Left ventricle myocardium superior (tissue), 1 donor: ENCODE results near the gene CHD3. TPM values are rescaled to one million over a fixed set of nuclear protein-coding genes. Genes with fewer than 3 reads are reported as not detected.

ENCODE experiments used
- ATAC-seq: fragments of 200-7000 bp; cut with Tn5 transposase; one replicate; pipeline ENCODE4 v1.9.1; 2020; ENCODE audit warnings: mild to moderate bottlenecking, moderate library complexity
- DNase-seq: peaks from one replicate; pipeline ENCODE4 v3.0.0-alpha.2; 2020
- intact Hi-C: fragments of 100-400 bp; cut with micrococcal nuclease; formaldehyde crosslinking; loops from one replicate; pipeline ENCODE4 v1.11.0; 2022
- total RNA-seq: library from RNA; stranded (reverse); fragmentation: NEBNext Ultra II Directional; extraction: Animal tissue kit (Norgen Biotek cat#: 25700); gene quantifications from one replicate; pipeline ENCODE4 v1.2.1, GENCODE V29; 2021
- donor health status: DM: no; HTN: yes; CAD: no; lungs with severe emphysema.

CHD3 gene
- total RNA-seq, 1 donor from 2014 or later, result 13.1 TPM

DNA sequence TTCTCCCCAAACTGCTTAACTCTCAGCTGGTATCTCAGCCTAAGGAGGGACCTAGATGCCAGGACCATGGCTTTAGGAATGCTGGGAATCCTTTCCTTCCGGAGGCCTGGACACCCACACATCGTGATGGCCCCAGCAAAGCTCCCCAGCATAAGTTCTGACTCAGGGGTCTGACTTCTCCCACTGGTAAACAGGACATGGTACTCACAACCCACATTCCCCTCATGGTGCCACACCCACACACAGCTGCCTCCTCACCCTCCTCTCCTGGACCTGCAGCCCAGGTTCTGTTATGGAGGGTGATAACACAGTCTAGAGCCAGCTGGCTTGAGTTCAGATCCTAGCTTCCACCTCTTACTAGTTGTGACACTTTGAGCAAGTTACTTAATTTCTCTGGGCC, 28.2 kb downstream of the CHD3 start:
- no peak for DNase-seq
- ATAC-seq, result no peak
- intact Hi-C loops, result loop anchor here (10.0 kb wide), 2 partner anchors 52 to 128 kb away; no protein-coding TSS in a partner anchor

- no peak for DNase-seq
- ATAC-seq, result no peak
- intact Hi-C loops, result no loop called here
Observed at GRCh38 chr17:7922269-7922844, 33.8 kb downstream of the CHD3 start.

GRCh38 chr17:7922845-7923628, 34.4 kb downstream of the CHD3 start:
- intact Hi-C loops, result no loop called here
- ATAC-seq (peak; percentile 95), DNase-seq (peak; percentile 90)

DNA sequence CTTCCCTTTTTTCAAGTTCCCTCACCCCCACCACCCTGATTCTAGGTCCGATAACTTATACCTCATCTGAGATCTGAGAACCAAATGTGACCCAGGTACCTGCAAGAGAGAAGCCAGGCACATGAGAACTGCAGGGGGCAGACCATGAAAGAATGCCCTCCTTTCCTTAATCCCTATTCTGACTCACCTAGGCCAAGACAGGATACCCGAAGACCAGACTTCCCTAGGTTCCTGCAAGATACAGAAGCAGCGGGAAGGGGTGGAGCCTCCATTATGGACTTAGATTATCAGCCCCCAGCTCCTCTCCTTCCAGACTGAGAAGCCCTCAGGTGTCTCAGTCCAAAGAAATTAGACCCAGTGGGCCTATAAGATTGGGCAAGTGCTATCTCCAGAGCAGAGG, 39.0 kb downstream of the CHD3 start:
- intact Hi-C loops, result no loop called here
- ATAC-seq (no peak), DNase-seq (no peak)

DNA sequence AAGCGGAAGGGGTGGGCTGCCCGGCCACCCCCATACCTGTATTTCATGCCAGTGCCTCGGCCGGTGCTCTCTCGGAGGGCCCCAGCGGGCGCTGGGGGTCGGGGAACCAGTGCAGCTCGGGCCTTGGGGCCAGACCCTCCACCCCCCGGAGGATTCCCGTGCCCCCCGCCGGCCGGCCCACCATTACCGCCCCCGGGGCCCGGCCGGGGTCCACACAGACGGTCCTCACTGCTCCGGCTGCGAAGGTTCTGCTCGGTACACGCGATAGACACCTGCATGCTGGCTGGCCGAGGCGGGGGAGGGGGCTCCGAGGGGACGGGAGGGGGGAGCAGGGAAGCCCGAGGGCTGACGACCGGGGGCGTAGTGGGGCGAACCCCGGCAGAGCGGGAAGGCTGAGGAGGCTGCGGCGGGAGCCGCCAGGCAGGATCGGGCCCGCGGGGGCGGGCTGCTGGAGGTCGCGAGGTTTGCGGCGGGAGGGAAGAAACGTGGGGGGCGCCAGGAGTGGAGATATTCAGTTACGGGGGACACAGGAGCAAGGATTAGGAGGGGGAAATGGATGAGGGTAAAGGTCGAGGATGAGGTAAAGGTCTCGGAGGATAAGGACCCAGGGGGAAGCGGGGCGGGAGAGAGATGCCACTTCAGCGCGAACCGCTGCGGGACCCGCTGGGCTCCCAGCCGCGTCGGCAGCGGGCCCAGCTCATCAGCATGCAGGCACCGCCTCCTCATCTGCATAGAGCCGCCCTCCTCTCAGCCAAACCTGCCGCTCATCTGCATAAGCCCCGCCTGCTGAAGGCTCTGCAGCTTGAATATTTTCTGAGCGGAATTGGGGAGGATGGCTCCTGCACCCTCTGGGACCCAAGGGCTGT, 40.8 kb downstream of the CHD3 start, which contains the start of gene KCNAB3:
Gene KCNAB3 (minus strand): TSS at position 699 of the 866 bp plus-strand sequence. CDS start 421 bp downstream, at position 278.
- intact Hi-C loops, result no loop called here

GRCh38 chr17:7930841-7931631, 42.4 kb downstream of the CHD3 start:
- intact Hi-C loops, result no loop called here
- DNase-seq, result no peak
- ATAC-seq, result no peak

More for the DNA sequence above, 40.8 kb downstream of the CHD3 start, which contains the start of gene KCNAB3:
- DNase-seq (peak; percentile 56), ATAC-seq (no peak)

DNA sequence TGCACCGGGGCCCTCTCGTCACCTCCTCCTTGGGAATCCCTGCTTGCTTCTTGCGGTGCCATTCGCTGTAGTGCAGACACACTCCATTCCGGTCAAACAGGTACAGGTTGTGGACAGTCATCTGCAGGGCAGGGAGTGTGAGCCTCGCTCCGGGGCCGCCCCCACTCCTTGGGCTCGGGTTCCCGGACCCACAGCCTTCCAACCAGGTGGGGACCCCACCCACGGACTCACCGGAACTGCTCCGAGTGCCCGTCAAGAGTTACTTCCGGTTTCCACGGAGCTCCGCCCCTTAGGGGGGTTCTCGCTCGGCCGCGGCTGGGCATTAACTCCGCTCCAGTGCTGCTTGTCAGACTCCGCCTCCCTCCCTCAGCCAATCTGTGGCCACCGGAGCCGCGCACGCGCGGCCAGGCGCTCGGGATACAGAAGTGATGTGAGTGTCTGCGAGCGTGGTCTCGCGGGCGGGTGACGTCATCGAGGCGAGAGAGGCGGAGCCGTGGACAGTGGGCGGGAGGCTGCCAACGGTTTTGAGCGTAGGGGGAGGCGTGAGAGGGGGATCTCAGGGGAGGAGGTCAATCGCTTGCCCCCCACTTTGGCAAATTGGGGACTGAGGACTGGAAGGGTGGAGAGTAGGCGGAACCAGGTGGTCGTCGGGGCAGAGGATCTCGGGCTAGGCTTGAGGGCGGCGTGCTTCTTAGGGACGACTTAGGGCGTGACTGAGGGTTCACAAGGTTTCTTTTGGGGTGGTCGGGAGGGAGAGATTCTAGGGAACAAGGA, 43.3 kb downstream of the CHD3 start, which contains the start of the genes CNTROB and TRAPPC1:
Gene CNTROB (plus strand): TSS at position 498 of the 774 bp plus-strand sequence. CDS start 874 bp downstream, outside the sequence.
Gene TRAPPC1 (minus strand): TSS at position 238 of the 774 bp plus-strand sequence. CDS start 117 bp downstream, at position 121.
- DNase-seq, result peak; percentile 100
- ATAC-seq, result peak; percentile 99
- intact Hi-C loops, result no loop called here

GRCh38 chr17:7932483-7932891, 43.9 kb downstream of the CHD3 start:
- DNase-seq, result peak; percentile 37
- peak; percentile 38 for ATAC-seq
- intact Hi-C loops, result no loop called here

DNA sequence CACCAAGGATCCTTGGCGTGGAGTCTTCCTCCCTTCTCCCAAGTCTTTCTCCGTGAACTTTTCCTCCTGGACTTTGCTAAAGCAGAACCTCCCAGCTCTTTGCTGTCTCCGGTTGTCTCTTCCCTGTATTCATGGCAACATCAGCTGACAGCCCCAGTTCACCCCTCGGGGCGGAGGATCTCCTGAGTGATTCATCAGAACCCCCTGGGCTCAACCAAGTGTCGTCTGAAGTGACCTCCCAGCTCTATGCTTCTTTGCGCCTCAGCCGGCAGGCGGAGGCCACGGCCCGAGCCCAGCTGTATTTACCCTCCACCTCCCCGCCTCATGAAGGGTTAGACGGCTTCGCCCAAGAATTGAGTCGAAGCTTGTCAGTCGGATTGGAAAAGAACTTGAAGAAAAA, 44.4 kb downstream of the CHD3 start:
- DNase-seq, result no peak
- intact Hi-C loops, result no loop called here
- ATAC-seq, result no peak

DNA sequence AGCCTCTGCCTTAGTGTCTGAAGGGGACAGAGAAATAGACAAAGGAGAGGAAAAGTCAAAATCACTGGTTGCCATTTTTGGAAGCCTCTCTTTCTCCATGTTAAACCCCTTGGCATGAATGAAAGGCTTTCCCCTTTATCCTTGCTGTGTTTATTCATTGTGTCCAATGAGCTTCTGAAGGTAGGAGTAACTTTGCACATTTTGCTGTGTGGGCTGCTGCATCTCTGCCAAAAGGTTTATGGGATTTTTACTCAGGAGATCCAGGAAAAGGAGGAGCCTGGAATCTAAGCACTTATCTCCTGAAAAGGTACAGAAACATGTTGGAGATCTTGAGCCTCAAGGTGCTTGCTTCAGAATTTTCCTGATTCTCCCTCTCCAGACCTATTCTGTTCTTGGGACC, 47.3 kb downstream of the CHD3 start:
- ATAC-seq, result no peak
- intact Hi-C loops, result no loop called here
- no peak for DNase-seq

GRCh38 chr17:7940034-7940433, 51.4 kb downstream of the CHD3 start:
- ATAC-seq (no peak), DNase-seq (no peak)
- intact Hi-C loops, result no loop called here

DNA sequence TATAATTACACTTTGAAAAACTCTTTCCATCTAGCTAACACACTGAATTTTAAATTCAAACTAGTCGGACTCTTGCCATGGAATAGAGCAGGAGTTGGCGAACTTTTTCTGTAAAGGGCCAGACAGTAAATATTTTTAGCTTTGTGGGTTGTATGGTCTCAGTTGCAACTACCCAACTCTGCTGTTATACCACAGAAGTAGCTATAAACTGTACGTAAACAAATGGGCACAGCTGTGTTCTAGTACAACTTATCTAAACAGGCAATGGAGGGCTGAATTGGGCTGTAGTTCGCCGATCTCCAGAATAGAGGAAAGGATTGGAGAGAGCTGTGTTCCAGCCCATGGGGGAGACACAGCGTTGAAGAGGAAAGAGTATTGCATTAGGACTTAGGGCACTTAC, 52.2 kb downstream of the CHD3 start:
- ATAC-seq (no peak), DNase-seq (no peak)
- intact Hi-C loops, result no loop called here

DNA sequence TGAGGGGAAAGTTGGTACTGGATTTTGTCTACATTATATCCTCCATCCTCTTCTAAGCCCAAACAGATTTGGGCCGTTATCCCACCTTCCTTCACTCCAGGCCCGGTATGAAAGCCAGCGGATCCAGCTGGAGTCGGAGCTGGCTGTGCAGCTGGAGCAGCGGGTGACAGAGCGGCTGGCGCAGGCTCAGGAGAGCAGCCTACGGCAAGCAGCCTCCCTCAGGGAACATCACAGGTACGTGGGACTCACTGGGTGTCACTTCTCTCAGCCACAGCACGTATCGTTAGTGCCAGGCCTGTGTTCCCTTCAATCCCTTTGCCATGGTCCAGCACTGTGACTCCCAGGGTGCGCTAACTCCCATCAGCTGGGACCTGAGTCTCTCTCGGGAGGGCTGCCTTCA, 54.7 kb downstream of the CHD3 start:
- no peak for DNase-seq
- intact Hi-C loops, result no loop called here

DNA sequence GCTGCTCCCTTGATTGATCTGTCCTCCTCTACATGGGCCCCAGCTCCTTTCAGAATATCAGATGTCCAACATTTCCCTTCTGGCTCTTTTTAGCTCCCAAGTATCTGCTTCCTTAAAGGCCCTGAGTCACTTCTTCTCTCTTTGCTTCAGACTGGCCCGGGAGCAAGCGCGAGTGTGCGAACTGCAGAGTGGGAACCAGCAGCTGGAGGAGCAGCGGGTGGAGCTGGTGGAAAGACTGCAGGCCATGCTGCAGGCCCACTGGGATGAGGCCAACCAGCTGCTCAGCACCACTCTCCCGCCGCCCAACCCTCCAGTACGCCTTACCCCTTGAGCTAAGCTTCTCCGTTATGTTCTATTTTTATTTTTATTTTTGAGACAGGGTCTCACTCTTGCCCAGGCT, 55.7 kb downstream of the CHD3 start:
- DNase-seq (no peak), ATAC-seq (peak; percentile 43)
- intact Hi-C loops, result no loop called here

More for the DNA sequence above, 54.7 kb downstream of the CHD3 start:
- ATAC-seq, result no peak

DNA sequence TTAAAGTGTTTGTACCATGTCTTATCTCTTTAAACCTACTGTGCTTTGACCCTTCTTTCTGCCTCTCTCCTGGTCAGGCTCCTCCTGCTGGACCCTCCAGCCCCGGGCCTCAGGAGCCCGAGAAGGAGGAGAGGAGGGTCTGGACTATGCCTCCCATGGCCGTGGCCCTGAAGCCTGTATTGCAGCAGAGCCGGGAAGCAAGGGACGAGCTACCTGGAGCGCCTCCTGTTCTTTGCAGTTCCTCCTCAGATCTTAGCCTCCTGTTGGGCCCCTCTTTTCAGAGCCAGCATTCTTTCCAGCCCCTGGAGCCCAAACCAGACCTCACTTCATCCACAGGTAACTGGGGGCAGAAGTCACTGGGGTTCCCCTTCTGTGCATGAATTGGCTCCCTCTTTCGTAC, 57.1 kb downstream of the CHD3 start:
- intact Hi-C loops, result no loop called here
- ATAC-seq, result no peak
- no peak for DNase-seq

DNA sequence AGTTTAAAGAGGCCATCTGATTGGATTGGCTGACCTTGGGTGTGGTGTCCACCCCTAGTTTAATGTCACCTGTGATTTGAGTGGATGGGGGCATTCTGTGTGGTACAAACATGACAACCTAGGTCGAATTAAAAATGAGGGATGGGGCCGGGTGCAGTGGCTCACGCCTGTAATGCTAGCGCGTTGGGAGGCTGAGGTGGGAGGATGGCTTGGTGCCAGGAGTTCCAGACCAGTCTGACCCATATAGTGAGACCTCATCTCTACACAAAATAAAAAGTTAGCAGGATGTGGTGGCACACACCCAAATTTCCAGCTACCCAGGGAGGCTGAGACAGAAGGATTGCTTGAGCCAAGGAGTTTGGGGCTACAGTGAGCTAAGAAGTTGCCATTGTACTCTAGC, 57.9 kb downstream of the CHD3 start:
- no peak for ATAC-seq
- DNase-seq, result no peak
- intact Hi-C loops, result no loop called here

DNA sequence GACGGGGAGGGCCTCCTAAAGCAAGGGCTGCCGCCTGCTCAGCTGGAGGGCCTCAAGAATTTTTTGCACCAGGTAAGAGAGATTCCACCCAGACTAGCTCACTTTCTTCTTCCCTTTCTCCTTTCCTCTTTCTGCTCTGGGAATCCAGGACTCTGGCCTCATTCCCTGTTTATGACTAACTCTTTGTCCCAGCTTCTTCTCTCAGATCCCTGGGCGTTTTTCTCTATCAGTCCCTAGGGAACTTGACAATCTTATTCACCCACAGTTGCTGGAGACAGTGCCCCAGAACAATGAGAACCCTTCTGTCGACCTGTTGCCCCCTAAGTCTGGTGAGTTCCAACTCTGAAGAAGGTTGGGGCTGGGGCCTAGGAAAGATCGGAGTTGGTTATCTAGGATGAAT, 59.1 kb downstream of the CHD3 start:
- DNase-seq, result no peak
- intact Hi-C loops, result no loop called here
- no peak for ATAC-seq

DNA sequence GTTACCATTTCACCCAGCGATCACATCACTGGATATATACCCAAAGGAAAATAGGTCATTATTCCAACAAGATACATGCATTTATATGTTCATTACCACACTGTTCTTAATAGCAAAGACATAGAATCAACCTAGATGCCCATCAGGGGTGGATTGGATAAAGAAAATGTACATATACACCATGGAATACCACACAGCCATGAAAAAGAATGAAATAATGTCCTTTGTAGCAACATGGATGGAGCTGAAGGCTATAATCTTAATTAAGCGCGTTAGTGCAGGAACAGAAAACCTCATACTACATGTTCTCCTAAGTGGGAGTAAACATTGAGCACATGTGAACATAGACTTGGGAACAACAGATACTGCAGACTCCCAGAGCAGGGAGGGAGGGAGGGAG, 62.0 kb downstream of the CHD3 start:
- intact Hi-C loops, result no loop called here
- DNase-seq, result no peak
- ATAC-seq, result no peak
